HG03066 (cell line): Measurements from ENCODE around the gene CATSPERZ.
A peak's percentile ranks its signal among the peaks of the same experiment; 100 is the strongest.

Experiments
- ATAC-seq: cut with Tn5 transposase; IDR thresholded peaks from one replicate; pipeline ENCODE4 v1.9.1; 2021; ENCODE audit warnings: low read depth; ENCODE audit not compliant: unreplicated experiment

Gene CATSPERZ

DNA sequence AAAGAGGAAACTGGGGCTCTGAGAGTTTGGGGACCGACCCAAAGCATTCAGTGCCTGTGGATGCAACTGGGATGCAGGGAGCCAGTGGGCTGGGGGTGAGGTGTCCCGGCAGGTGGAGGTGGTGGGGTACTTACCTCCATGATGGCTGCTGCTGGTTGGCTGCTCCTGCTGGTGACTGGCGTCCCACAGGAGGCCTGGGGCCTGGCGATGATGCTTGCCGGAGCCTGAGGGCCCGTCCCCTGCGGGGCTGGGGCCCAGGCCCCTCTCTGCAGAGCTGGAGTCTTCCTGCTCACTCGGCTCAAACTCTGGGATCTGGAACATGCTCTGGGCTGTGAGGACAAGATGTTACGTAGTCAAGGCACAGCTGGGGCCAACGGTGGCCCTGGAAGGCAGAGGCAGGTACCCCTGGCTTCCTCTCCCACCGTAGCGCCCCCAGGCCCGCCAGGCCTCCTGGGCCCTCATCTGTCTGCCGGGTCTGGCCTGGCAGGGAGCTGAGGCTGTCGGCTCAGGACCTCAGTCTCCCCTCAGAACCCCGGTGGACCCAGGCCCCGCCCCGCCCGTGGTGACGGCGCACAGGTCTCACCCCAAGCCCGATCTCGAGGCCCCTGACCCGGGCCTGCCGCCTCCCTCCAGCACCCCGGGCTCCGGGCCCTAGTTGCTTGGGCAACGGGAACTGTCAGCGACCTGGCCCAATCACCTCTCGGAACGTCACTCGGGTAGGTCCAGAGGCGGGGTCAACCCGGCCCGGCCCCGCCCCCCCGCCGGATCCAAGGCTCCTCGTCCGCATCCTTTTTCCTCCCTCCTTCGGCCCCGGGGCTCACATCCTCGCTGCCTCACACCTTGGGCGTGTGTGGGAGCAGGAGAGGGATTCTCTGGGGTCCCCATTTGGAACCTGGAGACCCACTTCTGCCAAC is 15.9 kb upstream of the CATSPERZ start, which contains the start of gene BAD:
BAD (minus strand) TSS at position 618 of the 914 bp plus-strand sequence; CDS start at position 321, 297 bp downstream.
- peak; percentile 81 for ATAC-seq

GRCh38 chr11:64284962-64285884 is 14.9 kb upstream of the CATSPERZ start, which contains the start of gene GPR137:
GPR137 (plus strand) TSS chr11:64285848; CDS start chr11:64286525, 677 bp downstream.
- peak; percentile 45 for ATAC-seq

DNA sequence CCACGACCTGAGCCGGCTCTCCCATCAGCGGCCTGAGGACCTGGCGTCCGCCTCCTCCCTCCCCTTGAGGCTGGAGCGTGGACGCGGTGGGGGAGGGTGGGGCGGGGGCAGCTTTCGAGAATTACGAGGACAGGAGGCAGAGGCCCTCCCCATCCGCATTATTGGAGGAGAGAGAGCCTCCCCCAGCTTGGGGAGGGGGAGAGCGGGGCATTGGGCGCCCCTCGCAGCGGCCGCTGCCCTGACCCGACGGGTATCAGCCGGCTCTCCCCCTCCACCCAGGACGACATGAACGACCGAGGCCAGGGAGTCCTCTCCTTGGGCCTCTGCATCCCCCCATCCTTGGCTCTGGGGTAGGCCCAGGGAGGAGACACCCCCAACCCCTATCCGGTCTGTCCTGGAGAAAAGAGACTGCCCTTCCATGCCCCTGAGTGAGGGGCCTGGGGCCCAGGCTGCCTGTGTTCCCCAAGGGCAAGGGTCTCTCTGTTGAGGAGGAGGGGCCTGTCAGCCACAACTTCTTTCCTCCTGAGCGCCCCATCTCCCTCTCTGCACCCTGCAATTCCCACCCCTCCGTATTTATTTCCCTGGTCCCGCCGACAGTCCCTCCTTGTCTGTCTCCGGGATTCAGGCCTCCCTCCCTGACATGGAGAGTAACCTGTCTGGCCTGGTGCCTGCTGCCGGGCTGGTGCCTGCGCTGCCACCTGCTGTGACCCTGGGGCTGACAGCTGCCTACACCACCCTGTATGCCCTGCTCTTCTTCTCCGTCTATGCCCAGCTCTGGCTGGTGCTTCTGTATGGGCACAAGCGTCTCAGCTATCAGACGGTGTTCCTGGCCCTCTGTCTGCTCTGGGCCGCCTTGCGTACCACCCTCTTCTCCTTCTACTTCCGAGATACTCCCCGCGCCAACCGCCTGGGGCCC is 14.0 kb upstream of the CATSPERZ start:
- ATAC-seq, result no peak

DNA sequence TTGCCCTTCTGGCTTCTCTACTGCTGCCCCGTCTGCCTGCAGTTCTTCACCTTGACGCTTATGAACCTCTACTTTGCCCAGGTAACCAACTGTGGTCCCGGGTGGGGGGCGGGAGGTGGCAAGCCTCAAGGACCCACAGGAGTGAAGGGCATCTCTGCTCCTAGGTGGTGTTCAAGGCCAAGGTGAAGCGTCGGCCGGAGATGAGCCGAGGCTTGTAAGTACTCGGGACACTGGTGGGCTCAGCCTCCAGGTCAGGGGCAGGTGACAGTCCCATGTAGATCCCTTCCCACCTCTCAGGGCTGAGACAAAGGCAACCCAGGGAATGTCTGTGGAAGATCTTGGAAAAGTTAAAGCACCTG is 13.4 kb upstream of the CATSPERZ start:
- no peak for ATAC-seq

- ATAC-seq, result no peak
Measured at GRCh38 chr11:64287676-64288352, 12.3 kb upstream of the CATSPERZ start.

GRCh38 chr11:64288353-64288750 is 11.8 kb upstream of the CATSPERZ start:
- no peak for ATAC-seq

DNA sequence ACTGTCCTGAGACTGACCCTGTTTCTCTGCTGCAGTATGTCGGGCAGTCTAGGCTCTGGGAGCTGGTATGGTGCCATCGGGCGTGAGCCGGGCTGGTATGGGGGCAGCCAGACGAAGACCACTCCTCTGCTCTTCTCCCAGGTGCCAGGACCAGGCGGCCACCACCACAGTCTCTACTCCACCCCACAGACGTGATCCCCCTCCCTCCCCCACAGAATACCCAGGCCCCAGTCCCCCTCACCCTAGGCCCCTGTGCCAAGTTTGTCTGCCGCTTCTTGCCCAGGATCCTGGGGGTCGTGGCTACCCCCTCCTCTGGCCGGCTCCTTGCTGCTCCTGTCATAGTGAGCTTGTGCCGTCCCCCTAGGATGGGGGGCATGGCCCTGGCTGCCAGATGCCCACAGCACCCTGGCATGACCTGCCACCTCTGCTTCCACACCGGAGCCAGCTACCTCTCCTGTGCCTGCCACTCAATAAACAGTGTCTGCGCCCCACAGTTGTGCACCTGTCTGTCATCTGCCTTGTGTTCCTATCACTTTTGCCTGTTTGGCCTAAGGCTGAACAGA is 11.1 kb upstream of the CATSPERZ start:
- no peak for ATAC-seq

DNA sequence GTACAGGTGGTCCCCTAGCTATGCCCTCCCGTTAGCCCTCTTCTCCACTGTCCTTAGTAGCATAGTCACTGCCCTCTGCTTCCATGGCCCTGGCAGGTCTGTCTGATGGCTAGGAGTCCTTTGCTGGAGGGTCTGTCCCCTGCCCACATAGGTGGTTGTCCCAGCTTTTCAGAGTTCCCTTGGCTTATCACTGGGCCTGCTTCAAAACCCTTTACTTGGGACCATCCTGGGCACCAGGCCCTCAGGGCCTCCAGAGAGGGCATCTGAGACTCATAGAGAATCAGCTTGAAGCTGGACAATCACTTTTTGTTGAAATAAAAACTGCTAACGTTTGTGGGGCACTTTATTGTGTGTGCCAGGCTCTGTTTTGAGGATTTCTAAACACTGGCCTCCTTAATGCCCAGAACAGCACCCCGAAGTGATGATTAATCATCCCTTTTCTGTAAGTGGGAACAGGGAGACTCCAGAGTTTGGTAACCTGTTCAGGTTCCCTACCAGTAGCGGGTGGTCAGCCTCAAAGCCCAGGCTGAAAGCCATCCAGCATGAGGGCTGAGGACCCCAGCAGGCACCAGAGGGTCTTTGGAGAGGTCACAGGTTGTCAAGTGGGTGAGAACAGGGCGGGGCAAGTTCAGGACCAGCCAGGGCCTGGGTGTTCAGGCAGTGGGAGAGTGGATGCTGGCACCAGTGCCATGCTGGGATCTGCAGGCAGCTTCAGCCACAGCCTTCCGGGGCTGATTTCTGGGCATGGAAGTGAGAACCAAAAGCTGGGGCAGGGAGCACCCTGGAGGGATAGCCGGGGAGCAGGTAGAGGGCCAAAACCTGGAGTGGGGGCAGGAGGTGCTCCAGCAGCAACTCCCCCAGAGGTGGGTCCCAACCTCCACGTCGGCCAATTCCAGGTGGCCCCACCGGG is 9.6 kb upstream of the CATSPERZ start:
- ATAC-seq, result no peak

DNA sequence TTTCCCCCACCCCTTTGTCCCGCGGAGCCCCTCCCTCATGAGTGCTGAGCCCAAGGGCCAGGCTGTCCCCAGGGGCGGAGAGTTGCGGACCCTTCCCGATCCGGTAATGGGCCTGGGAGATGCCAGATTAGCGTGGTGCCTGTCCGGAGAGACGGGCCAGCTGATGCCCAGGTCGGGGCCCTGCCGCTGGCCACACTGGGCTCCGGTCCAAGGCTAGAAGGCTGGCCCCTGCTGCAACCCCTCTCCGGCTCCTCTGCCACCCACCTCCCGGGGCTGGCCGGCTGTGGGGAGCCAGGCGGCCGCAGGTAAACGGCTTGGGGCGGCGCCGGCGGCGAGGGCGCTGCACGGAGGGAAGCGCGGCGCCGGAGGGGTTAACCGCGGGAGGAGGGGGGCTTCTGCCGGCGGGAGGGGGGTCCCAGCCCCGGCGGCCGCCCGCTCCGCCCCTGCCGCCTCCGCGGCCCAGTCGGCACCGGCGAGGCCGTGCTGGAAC is 8.9 kb upstream of the CATSPERZ start, which contains the start of gene KCNK4:
KCNK4 (plus strand) TSS at position 41 of the 490 bp plus-strand sequence. CDS start 1,717 bp downstream, outside the sequence.
- ATAC-seq, result no peak

GRCh38 chr11:64291752-64292459 is 8.3 kb upstream of the CATSPERZ start:
- ATAC-seq, result no peak

- no peak for ATAC-seq
Measured at GRCh38 chr11:64292460-64293254, 7.5 kb upstream of the CATSPERZ start.

GRCh38 chr11:64294774-64295173 is 5.4 kb upstream of the CATSPERZ start:
- ATAC-seq, result no peak

DNA sequence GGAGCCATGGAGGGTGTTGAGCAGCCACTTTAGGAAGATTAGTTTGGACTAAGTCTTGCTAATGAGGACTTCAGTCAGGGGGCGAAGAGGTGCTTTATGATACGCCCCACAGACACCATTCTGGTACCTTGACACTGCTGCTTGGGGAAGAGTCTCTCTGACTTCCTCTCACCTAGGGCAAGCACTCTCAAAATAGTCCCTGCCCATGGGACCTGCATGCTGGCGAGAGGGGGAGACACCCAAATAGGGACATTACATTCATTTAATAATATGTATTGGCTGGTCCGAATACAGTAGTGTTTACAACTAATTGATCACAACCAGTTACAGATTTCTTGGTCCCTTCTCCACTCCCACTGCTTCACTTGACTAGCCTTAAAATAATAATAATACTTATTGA is 4.4 kb upstream of the CATSPERZ start:
- ATAC-seq, result no peak

DNA sequence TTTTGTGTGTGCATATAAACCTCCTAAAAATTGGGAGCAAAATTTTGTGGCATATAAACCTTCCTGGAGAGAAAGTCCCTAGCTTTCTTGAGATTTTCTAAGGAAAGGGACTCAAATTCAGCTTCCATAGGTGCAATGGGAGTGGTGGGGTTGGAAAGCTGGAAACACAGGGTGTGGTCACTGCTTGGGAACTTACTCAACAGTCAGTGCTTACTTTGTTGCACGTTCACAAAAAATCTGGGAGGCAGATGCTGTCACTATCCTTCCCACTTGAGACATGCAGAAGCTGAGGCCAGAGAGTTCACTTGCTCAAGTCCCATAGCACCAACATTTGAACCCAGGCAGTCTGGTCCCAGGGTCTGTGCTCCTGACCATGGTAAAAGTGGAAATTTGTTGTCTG is 3.9 kb upstream of the CATSPERZ start:
- ATAC-seq, result no peak

DNA sequence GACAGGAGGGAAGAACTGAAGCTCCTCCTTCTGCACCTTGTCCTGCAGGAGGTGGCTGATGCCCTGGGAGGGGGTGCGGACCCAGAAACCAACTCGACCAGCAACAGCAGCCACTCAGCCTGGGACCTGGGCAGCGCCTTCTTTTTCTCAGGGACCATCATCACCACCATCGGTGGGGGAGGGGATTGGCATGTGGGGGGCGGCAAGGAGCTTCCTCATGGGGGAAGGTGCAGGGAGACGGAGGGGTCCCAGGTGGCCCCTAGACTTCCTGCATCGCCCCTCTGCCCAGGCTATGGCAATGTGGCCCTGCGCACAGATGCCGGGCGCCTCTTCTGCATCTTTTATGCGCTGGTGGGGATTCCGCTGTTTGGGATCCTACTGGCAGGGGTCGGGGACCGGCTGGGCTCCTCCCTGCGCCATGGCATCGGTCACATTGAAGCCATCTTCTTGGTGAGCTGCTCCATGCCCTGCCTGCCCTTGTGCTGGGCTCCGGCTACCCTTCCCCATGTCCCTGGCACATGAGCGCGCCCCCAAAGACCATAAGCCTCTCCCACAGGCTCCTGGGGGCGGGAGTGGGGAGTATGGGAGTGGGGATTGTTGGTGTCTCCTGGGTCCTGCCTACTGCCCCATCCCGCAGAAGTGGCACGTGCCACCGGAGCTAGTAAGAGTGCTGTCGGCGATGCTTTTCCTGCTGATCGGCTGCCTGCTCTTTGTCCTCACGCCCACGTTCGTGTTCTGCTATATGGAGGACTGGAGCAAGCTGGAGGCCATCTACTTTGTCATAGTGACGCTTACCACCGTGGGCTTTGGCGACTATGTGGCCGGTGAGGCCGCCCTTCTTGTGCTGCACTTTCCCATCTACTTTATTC is 3.1 kb upstream of the CATSPERZ start:
- ATAC-seq, result no peak
